ENCODE results near the gene PGAM5.
A peak's percentile ranks its signal among the peaks of the same experiment; 100 is the strongest.

The PGAM5 gene

GRCh38 chr12:132710405-132711079 is at the start of gene PGAM5:
Gene PGAM5 (plus strand): TSS chr12:132710842. CDS start chr12:132710877, 35 bp downstream.
- peak; percentile 97 for DNase-seq

- DNase-seq: no peak
Observed at GRCh38 chr12:132660996-132661395, 49.6 kb upstream of the PGAM5 start.

GRCh38 chr12:132661972-132662371 is 48.7 kb upstream of the PGAM5 start:
- no peak for DNase-seq

GRCh38 chr12:132662901-132663755 is 47.5 kb upstream of the PGAM5 start:
- DNase-seq: no peak

GRCh38 chr12:132664206-132665148 is 46.2 kb upstream of the PGAM5 start:
- DNase-seq: no peak

- DNase-seq: no peak
Observed at GRCh38 chr12:132665149-132665491, 45.5 kb upstream of the PGAM5 start.

GRCh38 chr12:132665794-132666193 is 44.8 kb upstream of the PGAM5 start:
- no peak for DNase-seq

- DNase-seq: no peak
Observed at GRCh38 chr12:132668191-132669088, 42.2 kb upstream of the PGAM5 start.

GRCh38 chr12:132669166-132669879 is 41.3 kb upstream of the PGAM5 start:
- no peak for DNase-seq

GRCh38 chr12:132672116-132672515 is 38.5 kb upstream of the PGAM5 start:
- DNase-seq: no peak

GRCh38 chr12:132672678-132673077 is 38.0 kb upstream of the PGAM5 start:
- no peak for DNase-seq

GRCh38 chr12:132673288-132674179 is 37.1 kb upstream of the PGAM5 start:
- no peak for DNase-seq

- DNase-seq: no peak
Observed at GRCh38 chr12:132674561-132674960, 36.1 kb upstream of the PGAM5 start.

- no peak for DNase-seq
Observed at GRCh38 chr12:132675757-132676432, 34.7 kb upstream of the PGAM5 start.

GRCh38 chr12:132677492-132677891 is 33.1 kb upstream of the PGAM5 start:
- DNase-seq: no peak

GRCh38 chr12:132685400-132685799 is 25.2 kb upstream of the PGAM5 start:
- DNase-seq: no peak

GRCh38 chr12:132686825-132687210 is 23.8 kb upstream of the PGAM5 start:
- peak; percentile 84 for DNase-seq

- peak; percentile 99 for DNase-seq
Observed at GRCh38 chr12:132687211-132688164, 23.2 kb upstream of the PGAM5 start, which contains the start of the genes POLE and PXMP2. Gene POLE (minus strand): TSS chr12:132687342. CDS start chr12:132687315, 27 bp downstream. Gene PXMP2 (plus strand): TSS chr12:132687587. CDS start chr12:132687671, 84 bp downstream.
